Heart left ventricle (tissue), 16 donors: ENCODE measurements around the gene SAMD9. TPM values are rescaled to one million over a fixed set of nuclear protein-coding genes. Genes with fewer than 3 reads are reported as not detected.
"Not testable (repeated sequence)": the region's sequence is repeated elsewhere in the genome, so short reads cannot be mapped to it uniquely, and the experiment has no call there.

Source experiments
- ATAC-seq, 4 donors: fragments of 200-7000 bp; cut with Tn5 transposase; one replicate each; pipeline ENCODE4 v1.9.1; 2020 to 2022; ENCODE audit warnings: moderate library complexity in 4 of 4, mild to moderate bottlenecking in 3 of 4, moderate number of reproducible peaks in 1 of 4
- DNase-seq, 5 donors: peaks; one replicate each; pipeline ENCODE4 v3.0.0-alpha.2; 2020
- H3K27ac ChIP-seq, 12 donors: fragments of 200-600 bp; sonication (generic) in 4 of 12; one replicate each; pipeline versions ENCODE4 v1.5.0 to v1.8.0; 2016 to 2022; ENCODE audit warnings: mild to moderate bottlenecking in 2 of 12
- H3K27me3 ChIP-seq, 9 donors: fragments of 200-600 bp; sonication (generic) in 2 of 9; one replicate each; pipeline versions ENCODE4 v1.5.1 to v1.8.0; 2016 to 2022; ENCODE audit warnings: mild to moderate bottlenecking in 3 of 9
- H3K36me3 ChIP-seq, 9 donors: fragments of 200-600 bp; sonication (generic) in 2 of 9; one replicate each; pipeline versions ENCODE4 v1.5.0 to v1.8.0; 2018 to 2022; ENCODE audit warnings: mild to moderate bottlenecking in 2 of 9
- H3K4me1 ChIP-seq, 12 donors: fragments of 200-600 bp; sonication (generic) in 4 of 12; one replicate each; pipeline versions ENCODE4 v1.5.0 to v1.8.0; 2016 to 2022; ENCODE audit warnings: mild to moderate bottlenecking in 3 of 12
- H3K4me3 ChIP-seq, 12 donors: fragments of 200-600 bp; sonication (generic) in 4 of 12; one replicate each; pipeline versions ENCODE4 v1.5.0 to v1.8.0; 2017 to 2022; ENCODE audit warnings: mild to moderate bottlenecking in 9 of 12, moderate library complexity in 4 of 12
- H3K9me3 ChIP-seq, 12 donors: fragments of 200-600 bp; sonication (generic) in 4 of 12; one replicate each; pipeline versions ENCODE4 v1.5.0 to v1.8.0; 2016 to 2022; ENCODE audit warnings: mild to moderate bottlenecking in 1 of 12
- POLR2A ChIP-seq, 2 donors: fragments of 450-650 bp; IDR thresholded peaks; one replicate each; pipeline ENCODE4 v1.6.1; 2017; ENCODE audit warnings: antibody characterized with exemption in 2 of 2, mild to moderate bottlenecking in 2 of 2, moderate library complexity in 2 of 2
- WGBS, 4 donors: extraction: QIAGEN DNeasy Blood & Tissue Kit in 2 of 4; methylation state at CpG; one replicate each; pipeline versions ENCODE4 v1.1.5 to v1.1.7; 2013 to 2018; 5-methylcytosine and 5-hydroxymethylcytosine counted together
- intact Hi-C, 10 donors: fragments of 100-400 bp; cut with DNase I; formaldehyde crosslinking; loops; one replicate each; pipeline versions ENCODE4 v1.11.1 to v1.14.2; 2022
- polyA plus RNA-seq, 2 donors: library from polyadenylated mRNA; stranded (reverse); fragments of 200-250 nt; gene quantifications; one replicate each; pipeline ENCODE4 v1.2.3, GENCODE V29; 2013
- total RNA-seq, 9 donors: library from RNA; depleted of rRNA in 2 of 9; stranded (reverse); fragments of >200 nt in 2 of 9; fragmentation: NEBNext Ultra II Directional in 3 of 9; extraction: Animal tissue kit (Norgen Biotek cat#: 25700) in 3 of 9; gene quantifications; one replicate each; pipeline versions ENCODE4 v1.1.0 to v1.2.4, GENCODE V29; 2016 to 2023
- TF ChIP-seq, protein P1 (sequence below), 12 donors: fragments of 200-600 bp; sonication (generic) in 4 of 12; IDR thresholded peaks; one replicate each; pipeline versions ENCODE4 v1.5.0 to v1.8.0; 2018 to 2022; ENCODE audit warnings: antibody characterized with exemption in 12 of 12, mild to moderate bottlenecking in 5 of 12
- donor health status: ischemic (EF 13 %, LVEDD 7.1; RV severe dilation, severe dysfunction).
- donor health status: healthy with polysubstance abuse.
- donor health status: DM: no; HTN: yes; CAD: no.
- donor health status: DM: no; HTN: no; CAD: no.
- donor health status: ischemic (EF 25% LVEDD 6.9; RV normal size, moderate dysfunction).
- donor health status: ischemic (EF 25% LVEDD 5.7; RV mildly dilated, moderate dysfunction).
- donor health status: healthy.
- donor health status: DM: yes; HTN: yes; CAD: no.
- donor health status: ischemic (EF 35%, LVEDD 5.7; RV mildly dilated, moderate dysfunction).
- donor health status: nonischemic (EF 11% LVEDD 7.7; RV severe dilation, severe dysfunction).
- donor health status: DM: yes; HTN: yes; CAD: no.
- donor health status: PGD.
- donor health status: ischemic (EF 29% LVEDD 5.4; RV normal size, mild dysfunction).
- donor health status: nonischemic (EF 23%, LVEDD 6.1; RV moderate dilation, normal function).

Gene SAMD9
- total and polyA plus RNA-seq, 11 donors: 1.1 to 9.5 (median 3.1) TPM

DNA sequence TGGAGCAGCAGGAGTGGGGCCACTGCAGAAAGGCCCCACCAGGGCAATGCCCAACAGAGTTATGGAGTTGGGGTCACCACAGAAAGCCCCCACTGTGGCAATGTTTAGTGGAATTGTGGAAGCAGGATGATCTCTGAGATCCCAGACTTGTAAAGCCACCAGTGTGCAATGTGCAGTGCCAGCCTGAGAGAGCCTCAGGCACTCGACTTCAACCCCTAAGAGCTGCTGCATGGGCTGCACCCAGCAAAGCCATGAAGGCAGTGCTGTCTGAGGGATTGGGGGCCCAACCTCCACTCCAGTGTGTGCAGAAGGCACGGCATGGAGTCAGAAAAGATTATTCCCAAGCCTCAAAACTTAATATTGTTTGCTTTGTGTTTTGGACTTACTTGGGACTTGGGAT lies 20.4 kb downstream of the SAMD9 start:
- H3K36me3 ChIP-seq: no peaks in the 10 kb centered on the region
- H3K9me3 ChIP-seq: peaks cover 0 to 64% (median 44%) of the 10 kb centered on the region in 12 donors
- no peak overlapping the region for H3K27ac ChIP-seq
- DNase-seq: no peak
- no peaks in the 10 kb centered on the region for H3K27me3 ChIP-seq
- no peak overlapping the region for H3K4me3 ChIP-seq
- no peaks in the 10 kb centered on the region for H3K4me1 ChIP-seq
- TF ChIP-seq, protein P1, sequence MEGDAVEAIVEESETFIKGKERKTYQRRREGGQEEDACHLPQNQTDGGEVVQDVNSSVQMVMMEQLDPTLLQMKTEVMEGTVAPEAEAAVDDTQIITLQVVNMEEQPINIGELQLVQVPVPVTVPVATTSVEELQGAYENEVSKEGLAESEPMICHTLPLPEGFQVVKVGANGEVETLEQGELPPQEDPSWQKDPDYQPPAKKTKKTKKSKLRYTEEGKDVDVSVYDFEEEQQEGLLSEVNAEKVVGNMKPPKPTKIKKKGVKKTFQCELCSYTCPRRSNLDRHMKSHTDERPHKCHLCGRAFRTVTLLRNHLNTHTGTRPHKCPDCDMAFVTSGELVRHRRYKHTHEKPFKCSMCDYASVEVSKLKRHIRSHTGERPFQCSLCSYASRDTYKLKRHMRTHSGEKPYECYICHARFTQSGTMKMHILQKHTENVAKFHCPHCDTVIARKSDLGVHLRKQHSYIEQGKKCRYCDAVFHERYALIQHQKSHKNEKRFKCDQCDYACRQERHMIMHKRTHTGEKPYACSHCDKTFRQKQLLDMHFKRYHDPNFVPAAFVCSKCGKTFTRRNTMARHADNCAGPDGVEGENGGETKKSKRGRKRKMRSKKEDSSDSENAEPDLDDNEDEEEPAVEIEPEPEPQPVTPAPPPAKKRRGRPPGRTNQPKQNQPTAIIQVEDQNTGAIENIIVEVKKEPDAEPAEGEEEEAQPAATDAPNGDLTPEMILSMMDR (IDR thresholded peaks at IDR 0.05): no peak
- no peak for TF ChIP-seq POLR2A (IDR thresholded peaks at IDR 0.05)
- WGBS, 4 donors: 72 to 85% (median 78%) methylated on average over 1 to 2 of the region's 2 CpGs
- intact Hi-C loops: no loop called here
- ATAC-seq: no peak

DNA sequence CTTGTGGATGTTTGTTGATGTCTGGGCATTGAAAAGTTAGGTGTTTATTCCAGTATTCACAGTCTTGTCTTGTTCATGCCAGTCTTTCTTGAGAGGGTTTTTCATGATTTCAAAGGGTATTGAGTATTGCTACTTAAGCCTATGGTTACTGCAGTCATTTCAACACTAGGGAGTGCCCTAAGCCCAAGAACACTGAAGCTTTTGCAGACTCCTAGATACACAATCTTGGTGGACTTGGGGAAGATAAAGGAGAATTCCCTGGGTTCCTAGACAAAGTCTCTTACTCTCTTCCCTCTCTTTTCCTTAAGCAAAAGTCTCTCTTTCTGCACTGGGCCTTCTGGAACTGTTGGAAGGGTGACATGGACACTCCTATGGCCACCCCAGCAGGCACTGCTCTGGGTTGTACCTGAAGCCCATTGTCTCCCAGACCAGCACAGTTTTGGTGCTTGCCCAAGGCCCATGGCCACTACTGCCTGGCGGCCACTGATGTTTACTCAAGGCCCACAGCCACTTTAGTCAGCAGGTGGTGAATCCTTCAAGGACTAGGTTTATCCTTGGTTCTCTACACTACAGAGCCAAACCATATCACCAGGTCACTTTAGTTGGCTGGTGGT lies 24.9 kb downstream of the SAMD9 start:
- DNase-seq (no peak), ATAC-seq (no peak)
- no peak overlapping the region for H3K4me3 ChIP-seq
- WGBS, 4 donors: 48 to 78% (median 77%) methylated on average over 1 of the region's 1 CpG; no CpG with 5 or more reads in 1 of the 4 donors
- H3K27ac ChIP-seq: no peak overlapping the region
- H3K9me3 ChIP-seq: peaks cover 0 to 32% (median 8%) of the 10 kb centered on the region in 12 donors
- no peaks in the 10 kb centered on the region for H3K36me3 ChIP-seq
- peaks cover 0 to 3% (median 0%) of the 10 kb centered on the region in 9 donors for H3K27me3 ChIP-seq
- no peaks in the 10 kb centered on the region for H3K4me1 ChIP-seq
- intact Hi-C loops: no loop called here
- TF ChIP-seq, protein P1 (IDR thresholded peaks at IDR 0.05): no peak
- TF ChIP-seq POLR2A (IDR thresholded peaks at IDR 0.05): no peak

DNA sequence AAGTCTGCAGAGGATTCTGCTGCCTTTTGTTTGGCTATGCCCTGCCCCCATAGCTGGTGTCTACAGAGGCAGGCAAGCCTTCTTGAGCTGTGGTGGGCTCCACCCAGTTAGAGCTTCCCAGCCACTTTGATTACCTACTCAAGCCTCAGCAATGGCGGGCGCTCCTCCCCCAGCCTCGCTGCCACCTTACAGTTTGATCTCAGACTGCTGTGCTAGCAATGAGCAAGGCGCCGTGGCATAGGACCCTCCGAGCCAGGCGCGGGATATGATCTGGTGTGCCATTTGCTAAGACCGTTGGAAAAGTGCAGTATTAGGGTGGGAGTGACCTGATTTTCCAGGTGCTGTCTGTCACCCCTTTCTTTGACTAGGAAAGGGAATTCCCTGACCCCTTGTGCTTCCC lies 44.4 kb downstream of the SAMD9 start:
- H3K27ac ChIP-seq, H3K36me3 ChIP-seq, DNase-seq, H3K4me3 ChIP-seq, ATAC-seq, H3K4me1 ChIP-seq, intact Hi-C loops: not testable (repeated sequence)
- H3K27me3 ChIP-seq: peaks cover 0 to 11% (median 0%) of the 10 kb centered on the region in 9 donors
- peaks cover 0 to 18% (median 0%) of the 10 kb centered on the region in 12 donors for H3K9me3 ChIP-seq
- 90 to 100% (median 93%) methylated on average over 2 to 9 of the region's 9 CpGs for WGBS, 4 donors

DNA sequence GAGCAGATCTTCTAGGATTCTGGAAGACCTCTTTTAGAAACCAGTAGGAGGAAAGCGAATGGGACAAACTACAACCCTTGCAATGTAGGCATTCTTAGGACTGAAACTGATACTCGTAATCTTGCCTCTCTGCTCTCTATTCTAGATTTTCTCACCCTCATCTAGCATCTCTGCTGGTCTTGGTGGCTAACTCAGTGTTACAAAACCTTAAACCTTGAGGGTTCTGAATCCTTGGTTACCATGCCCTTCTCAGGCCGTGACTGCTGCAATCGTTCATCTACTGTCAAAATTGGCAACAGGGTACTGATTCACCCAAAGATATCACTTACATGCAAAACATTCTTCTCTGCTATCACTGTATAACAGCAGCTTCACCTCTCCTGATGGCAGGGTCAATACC lies 55.2 kb downstream of the SAMD9 start:
- no peak for ATAC-seq
- intact Hi-C loops: no loop called here

DNA sequence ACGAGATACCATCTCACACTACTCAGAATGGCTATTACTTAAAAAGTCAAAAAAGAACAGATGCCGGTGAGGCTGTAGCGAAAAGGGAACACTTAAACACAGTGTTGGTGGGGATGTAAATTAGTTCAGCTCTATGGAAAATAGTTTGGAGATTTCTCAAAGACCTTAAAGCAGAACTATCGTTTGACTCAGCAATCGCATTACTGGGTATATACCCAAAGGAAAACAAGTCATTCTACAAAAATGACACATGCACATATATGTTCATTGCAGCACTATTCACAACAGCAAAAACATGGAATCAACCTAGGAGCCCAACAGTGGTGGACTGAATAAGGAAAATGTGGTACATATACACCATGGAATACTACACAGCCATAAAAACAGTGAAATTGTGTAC lies 56.9 kb downstream of the SAMD9 start:
- no peak overlapping the region for H3K4me3 ChIP-seq
- intact Hi-C loops: no loop called here
- H3K27me3 ChIP-seq: no peaks in the 10 kb centered on the region
- no peaks in the 10 kb centered on the region for H3K36me3 ChIP-seq
- no peaks in the 10 kb centered on the region for H3K4me1 ChIP-seq
- H3K27ac ChIP-seq: no peak overlapping the region
- H3K9me3 ChIP-seq: peaks cover 0 to 12% (median 3%) of the 10 kb centered on the region in 12 donors
- TF ChIP-seq, protein P1 (IDR thresholded peaks at IDR 0.05): no peak
- TF ChIP-seq POLR2A (IDR thresholded peaks at IDR 0.05): no peak
- DNase-seq (no peak), ATAC-seq (no peak)
- WGBS, 4 donors: 90 to 94% (median 91%) methylated on average over 5 of the region's 5 CpGs

More for the DNA sequence above, 55.2 kb downstream of the SAMD9 start:
- Histone ChIP-seq H3K4me1 (no peaks in the 10 kb centered on the region), H3K27me3 (no peaks in the 10 kb centered on the region), H3K4me3 (no peak overlapping the region), H3K27ac (no peak overlapping the region), H3K9me3 (peaks cover 0 to 22% (median 8%) of the 10 kb centered on the region in 12 donors), H3K36me3 (no peaks in the 10 kb centered on the region)
- TF ChIP-seq POLR2A (IDR thresholded peaks at IDR 0.05): no peak
- WGBS, 4 donors: 81 to 86% (median 83%) methylated on average over 4 of the region's 4 CpGs
- no peak for DNase-seq
